Measurements from ENCODE around the gene SIAH1. TPM values are rescaled to one million over a fixed set of nuclear protein-coding genes. Genes with fewer than 3 reads are reported as not detected.

Gene SIAH1
- total and polyA plus RNA-seq, 10 of the 15 experiments (the other 5 are each of a cell fraction or from before 2014, with no cell fraction given): 5.1 to 21.1 (median 13.9) TPM

- CTCF ChIA-PET: interaction anchor here (1.1 kb wide), 1 partner anchor 290 kb away, joined by 3 read pairs; no protein-coding TSS in a partner anchor
- FAIRE-seq: no peak
- WGBS (ENCODE audit: insufficient coverage, insufficient replicate concordance, low lambda C conversion rate, missing lambda C conversion rate): 97% methylated on average over 5 of the region's 5 CpGs
Observed at GRCh38 chr16:48332978-48333377, 52.2 kb downstream of the SIAH1 start.

More at GRCh38 chr16:48332978-48333377, 52.2 kb downstream of the SIAH1 start:
- POLR2A ChIA-PET: no interaction called here
- BruUV-seq (replicated peaks): no TSS peak
- H2AFZ ChIP-seq (ENCODE audit: control insufficient read depth, low read depth, low read length): no peak overlapping the region
- no peak overlapping the region for H3K27ac ChIP-seq (ENCODE audit: control insufficient read depth, insufficient read depth)
- H3K9ac ChIP-seq (ENCODE audit: control insufficient read depth, insufficient read depth, low read length): no peak overlapping the region
- H3K36me3 ChIP-seq (ENCODE audit: control insufficient read depth in 2 of 2, insufficient read depth in 2 of 2, low read length in 1 of 2): peaks cover 4 to 10% of the 10 kb centered on the region in 2 experiments; a peak in 3 of 4 replicates
- in situ Hi-C loops (cut with MboI) (no loop called here), intact Hi-C loops (cut with micrococcal nuclease; ENCODE audit: unreplicated experiment) (no loop called here)
- RAD21 ChIA-PET (ENCODE audit: unreplicated experiment): no interaction called here
- no peak for TF ChIP-seq CBFB (IDR thresholded peaks at IDR 0.05; ENCODE audit: low read depth)
- no peak for TF ChIP-seq NFXL1 (IDR thresholded peaks at IDR 0.05; ENCODE audit: borderline replicate concordance)
- TF ChIP-seq SREBF2 (IDR thresholded peaks at IDR 0.05; ENCODE audit: low read length): no peak
- no peak for TF ChIP-seq FOXK2 (IDR thresholded peaks at IDR 0.05)
- TF ChIP-seq RUNX3 (IDR thresholded peaks at IDR 0.05; ENCODE audit: low read length): no peak
- TF ChIP-seq TBL1XR1 (IDR thresholded peaks at IDR 0.05; ENCODE audit: low read depth, low read length): no peak
- TF ChIP-seq, protein P1, sequence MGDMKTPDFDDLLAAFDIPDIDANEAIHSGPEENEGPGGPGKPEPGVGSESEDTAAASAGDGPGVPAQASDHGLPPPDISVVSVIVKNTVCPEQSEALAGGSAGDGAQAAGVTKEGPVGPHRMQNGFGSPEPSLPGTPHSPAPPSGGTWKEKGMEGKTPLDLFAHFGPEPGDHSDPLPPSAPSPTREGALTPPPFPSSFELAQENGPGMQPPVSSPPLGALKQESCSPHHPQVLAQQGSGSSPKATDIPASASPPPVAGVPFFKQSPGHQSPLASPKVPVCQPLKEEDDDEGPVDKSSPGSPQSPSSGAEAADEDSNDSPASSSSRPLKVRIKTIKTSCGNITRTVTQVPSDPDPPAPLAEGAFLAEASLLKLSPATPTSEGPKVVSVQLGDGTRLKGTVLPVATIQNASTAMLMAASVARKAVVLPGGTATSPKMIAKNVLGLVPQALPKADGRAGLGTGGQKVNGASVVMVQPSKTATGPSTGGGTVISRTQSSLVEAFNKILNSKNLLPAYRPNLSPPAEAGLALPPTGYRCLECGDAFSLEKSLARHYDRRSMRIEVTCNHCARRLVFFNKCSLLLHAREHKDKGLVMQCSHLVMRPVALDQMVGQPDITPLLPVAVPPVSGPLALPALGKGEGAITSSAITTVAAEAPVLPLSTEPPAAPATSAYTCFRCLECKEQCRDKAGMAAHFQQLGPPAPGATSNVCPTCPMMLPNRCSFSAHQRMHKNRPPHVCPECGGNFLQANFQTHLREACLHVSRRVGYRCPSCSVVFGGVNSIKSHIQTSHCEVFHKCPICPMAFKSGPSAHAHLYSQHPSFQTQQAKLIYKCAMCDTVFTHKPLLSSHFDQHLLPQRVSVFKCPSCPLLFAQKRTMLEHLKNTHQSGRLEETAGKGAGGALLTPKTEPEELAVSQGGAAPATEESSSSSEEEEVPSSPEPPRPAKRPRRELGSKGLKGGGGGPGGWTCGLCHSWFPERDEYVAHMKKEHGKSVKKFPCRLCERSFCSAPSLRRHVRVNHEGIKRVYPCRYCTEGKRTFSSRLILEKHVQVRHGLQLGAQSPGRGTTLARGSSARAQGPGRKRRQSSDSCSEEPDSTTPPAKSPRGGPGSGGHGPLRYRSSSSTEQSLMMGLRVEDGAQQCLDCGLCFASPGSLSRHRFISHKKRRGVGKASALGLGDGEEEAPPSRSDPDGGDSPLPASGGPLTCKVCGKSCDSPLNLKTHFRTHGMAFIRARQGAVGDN (IDR thresholded peaks at IDR 0.05): no peak
- no peak for TF ChIP-seq MTA2 (IDR thresholded peaks at IDR 0.05; ENCODE audit: low read depth)
- H4K20me1 ChIP-seq (ENCODE audit: control insufficient read depth, insufficient read depth): no peaks in the 10 kb centered on the region
- DNase-seq (ENCODE audit: low read depth, low spot score) (no peak), ATAC-seq (no peak)
- H3K4me1 ChIP-seq (ENCODE audit: control insufficient read depth, insufficient read depth, low read length): no peaks in the 10 kb centered on the region
- no peaks in the 10 kb centered on the region for H3K79me2 ChIP-seq (ENCODE audit: control insufficient read depth, insufficient read depth, low read length)
- H3K9me3 ChIP-seq (replicated peaks; ENCODE audit: control insufficient read depth, insufficient read depth, low read length): no peaks in the 10 kb centered on the region
- no peak overlapping the region for H3K4me3 ChIP-seq
- SMC1A ChIA-PET (ENCODE audit: uncharacterized antibody, unreplicated experiment): interaction anchor here (0.6 to 1.0 kb wide), 2 partner anchors 14 to 296 kb away, joined by 3 read pairs; no protein-coding TSS in a partner anchor
- no peaks in the 10 kb centered on the region for H3K27me3 ChIP-seq (replicated peaks in 1 of 2; ENCODE audit: control insufficient read depth in 2 of 2, insufficient read depth in 2 of 2, low read length in 1 of 2)
- no peak overlapping the region for H3K4me2 ChIP-seq (ENCODE audit: control insufficient read depth, insufficient read depth)

All from GM12878 (cell line).